Inferior parietal cortex (tissue), 1 donor: ENCODE results near the gene NPW.

Experiments
- DNase-seq: peaks from one replicate; pipeline ENCODE4 v3.0.0-alpha.2; 2016; ENCODE audit errors: extremely low spot score

Gene NPW

DNA sequence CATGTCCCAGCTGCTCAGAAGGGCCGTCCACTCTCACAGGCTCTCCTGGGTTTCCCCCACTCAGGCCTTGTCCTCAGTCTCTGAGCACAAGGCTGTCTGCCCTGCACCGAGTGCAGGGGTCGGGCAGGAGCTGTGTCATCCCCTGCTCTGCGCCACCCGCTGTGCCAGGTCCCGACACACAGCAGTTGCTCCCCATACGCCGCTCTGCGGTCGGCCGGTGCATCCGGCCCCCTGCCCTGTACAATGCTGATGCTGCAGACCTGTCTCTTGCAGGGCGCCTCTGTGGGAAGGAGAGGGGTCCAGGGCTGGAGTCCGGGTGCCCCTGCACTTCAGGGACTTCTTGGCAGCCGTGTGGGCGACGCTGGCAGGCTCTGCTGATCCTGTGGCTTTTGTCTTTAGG, 34.3 kb downstream of the NPW start:
- DNase-seq, result no peak

DNA sequence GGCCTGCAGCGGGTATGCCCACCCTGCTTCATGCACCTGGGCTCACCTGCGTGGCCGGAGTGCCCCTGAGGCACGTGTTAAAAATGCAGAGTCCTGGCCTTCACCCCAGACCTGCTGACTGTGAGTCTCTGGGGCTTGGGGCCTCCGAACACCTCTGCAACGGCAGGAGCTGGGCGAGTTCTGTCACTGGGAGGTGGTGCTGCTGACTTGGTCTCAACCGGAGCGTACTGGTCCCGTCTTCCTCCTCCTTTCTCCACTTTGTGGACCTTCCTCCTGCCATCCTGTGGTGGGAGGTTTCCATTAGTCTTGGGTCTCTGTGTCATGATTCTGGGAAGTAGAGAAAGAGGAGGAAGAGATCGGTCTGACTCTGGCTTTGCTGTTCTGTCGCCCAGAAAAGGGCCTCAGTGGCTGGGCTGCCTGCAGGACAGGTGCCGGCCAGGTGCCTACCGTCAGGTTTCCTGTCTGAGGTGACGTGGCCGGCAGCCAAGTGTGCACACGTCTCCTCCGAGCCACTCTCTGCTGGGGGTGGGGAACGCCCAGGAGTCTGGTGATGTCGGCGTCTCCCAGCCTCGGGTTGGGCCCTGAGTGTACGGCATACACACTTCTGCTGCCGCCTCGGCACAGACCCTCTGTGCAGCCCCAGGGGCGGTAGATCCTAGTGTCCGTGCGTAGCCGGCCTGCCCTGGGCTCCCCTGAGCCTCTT, 35.1 kb downstream of the NPW start:
- no peak for DNase-seq

DNA sequence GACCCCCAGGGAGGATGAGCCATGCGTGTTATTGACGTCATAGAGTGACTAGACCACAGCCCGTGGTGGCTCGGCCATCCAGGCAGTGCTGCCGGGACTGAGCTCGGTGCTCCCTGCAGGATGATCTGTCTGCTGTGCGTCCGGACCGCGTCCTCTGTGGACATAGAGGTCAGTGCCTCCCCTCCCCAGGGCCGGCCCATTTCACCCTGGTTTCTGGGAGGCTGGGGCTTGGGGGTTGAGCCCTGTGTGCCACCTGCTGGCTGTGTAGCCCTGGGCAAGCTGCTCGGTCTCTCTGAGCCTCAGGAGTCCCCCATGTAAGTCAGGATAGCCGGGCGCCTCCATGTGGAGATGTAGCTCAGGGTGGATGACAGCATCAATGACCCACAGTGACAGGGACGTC, 36.5 kb downstream of the NPW start:
- no peak for DNase-seq

DNA sequence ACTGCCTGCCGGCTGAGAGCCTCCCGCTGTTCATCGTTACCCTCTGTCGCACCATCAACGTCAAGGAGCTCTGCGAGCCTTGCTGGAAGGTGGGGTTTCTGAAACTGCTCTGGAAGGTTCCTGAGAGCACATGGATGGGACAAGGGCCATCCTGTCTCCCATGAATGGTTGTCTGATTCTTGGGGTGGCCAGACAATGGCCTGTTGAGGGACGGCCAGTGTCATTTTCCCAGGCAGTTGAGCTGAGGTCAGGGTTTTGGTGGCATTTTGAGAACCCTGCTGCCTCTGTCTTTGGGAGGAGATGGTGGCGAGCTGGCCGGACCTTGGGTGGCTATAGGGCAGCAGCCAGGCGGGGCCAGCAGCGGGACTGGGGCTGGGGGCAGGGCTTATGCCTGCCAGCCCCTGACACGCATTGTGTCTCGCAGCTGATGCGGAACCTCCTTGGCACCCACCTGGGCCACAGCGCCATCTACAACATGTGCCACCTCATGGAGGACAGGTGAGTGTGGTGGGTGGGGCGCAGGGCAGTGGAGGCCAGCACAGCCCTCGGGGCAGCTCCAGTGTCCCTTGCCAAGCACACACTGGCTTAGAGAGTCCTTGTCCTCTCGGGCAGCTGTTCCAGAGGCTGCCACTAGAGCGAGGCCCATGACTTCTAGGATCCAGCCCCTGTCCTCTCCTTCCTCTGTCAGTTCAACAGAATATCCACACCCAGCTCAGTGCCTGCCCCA, 37.3 kb downstream of the NPW start:
- no peak for DNase-seq

DNA sequence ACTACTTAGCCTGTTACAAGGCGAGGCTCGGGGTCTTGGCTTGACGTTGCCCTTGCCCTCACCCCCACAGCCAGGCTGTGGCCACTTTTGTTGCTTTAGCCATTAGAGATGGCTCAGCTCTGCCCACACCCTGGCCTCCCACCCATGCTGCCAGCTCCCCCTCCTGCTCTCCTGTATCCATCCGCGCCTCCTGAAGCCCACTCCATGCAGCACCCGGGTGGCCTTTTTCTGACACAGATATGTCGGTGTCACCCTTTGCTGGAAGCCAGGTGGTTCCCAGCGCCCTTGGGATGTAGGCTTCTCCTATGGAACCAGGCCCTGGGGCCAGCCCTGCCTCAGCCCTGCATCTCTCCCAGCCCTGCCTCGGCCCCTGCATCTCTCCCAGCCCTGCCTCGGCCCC, 37.9 kb downstream of the NPW start:
- DNase-seq, result no peak

DNA sequence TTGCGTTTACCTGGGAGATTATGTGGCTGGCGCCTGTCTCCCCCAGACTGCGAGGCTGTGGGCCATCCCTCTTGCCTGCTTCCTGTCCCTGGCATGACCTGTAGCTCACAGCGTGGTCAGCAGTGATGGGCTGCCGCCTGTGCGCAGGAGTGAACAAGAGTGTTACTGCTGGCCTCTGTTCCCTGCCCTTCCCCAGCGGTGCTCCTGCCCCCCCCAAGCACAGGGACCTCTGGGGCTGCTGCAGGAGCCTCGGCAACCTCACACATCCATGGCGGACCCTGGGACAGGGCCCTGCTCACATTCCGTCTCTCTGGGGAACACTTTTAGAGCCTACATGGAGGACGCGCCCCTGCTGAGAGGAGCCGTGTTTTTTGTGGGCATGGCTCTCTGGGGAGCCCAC, 38.8 kb downstream of the NPW start:
- no peak for DNase-seq

DNA sequence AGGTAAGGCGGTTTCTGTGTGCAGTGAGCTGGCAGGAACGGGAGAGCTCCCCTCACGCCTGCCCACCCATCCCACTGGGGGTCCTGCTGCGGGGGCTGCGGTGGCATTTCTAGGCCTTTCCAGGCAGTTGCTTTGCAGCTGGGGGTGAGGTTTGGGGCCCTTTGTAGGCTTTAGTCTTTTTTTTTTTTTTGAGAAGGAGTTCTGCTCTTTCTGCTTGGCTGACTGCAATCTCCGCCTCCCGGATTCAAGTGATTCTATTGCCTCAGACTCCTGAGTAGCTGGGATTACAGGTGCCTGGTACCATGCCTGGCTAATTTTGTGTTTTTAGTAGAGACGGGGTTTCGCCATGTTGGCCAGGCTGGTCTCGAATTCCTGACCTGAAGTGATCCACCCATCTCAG, 39.3 kb downstream of the NPW start:
- DNase-seq, result no peak

DNA sequence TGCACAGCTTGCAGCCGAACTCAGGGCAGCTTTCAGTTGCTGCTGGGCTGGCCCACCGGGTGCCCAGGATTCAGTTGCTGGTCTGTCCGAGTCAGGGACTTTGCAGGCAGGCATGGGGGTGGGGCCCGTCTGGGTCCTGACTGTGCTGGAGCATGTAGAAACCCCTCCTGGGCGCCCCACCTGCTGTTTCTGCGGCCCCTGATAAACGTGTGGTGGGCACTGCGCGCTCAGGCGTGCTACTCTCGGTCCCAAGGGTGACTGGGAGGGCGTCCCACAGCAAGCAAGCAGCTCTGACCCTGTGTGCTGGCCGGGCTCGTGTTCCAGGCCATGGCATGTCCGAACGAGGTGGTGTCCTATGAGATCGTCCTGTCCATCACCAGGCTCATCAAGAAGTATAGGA, 40.8 kb downstream of the NPW start:
- DNase-seq, result no peak

DNA sequence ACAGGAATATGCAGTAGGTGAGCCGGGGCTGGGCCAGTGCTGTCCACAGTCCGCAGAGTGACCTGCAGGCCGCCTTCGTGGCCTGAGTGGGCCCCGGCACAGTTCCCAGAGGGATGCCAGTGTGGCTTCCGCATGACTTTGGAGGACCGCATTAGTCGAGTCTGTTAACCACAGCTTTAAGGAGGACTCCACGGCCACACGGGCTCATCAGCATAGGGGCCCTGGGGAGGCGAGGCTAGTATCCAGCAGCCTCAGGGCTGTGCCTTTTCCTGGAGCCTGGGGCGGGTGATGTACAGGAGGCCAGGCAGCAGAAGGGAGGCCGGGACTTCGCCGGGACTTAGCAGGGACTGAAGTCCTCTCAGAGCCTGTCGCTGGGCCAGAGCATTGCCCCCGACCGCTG, 41.4 kb downstream of the NPW start:
- DNase-seq, result no peak

DNA sequence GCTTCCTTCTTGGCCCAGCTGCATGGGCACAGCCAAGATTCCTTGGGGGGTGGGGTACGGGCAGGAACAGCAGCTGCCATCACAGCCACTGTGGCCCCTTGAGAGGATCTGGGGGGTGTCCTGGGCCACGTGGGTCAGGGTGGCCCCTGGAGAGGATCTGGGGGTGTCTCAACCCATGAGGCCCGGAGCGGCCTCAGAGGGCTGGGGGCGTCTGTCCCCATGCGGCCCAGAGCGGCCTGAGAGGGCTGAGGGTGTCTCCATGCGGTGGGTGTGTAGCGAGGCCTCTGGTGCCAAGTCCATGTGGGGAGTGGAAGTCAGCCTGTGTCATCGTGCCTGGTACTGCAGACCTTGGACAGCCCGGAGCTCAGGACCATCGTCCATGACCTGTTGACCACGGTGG, 41.9 kb downstream of the NPW start:
- no peak for DNase-seq

DNA sequence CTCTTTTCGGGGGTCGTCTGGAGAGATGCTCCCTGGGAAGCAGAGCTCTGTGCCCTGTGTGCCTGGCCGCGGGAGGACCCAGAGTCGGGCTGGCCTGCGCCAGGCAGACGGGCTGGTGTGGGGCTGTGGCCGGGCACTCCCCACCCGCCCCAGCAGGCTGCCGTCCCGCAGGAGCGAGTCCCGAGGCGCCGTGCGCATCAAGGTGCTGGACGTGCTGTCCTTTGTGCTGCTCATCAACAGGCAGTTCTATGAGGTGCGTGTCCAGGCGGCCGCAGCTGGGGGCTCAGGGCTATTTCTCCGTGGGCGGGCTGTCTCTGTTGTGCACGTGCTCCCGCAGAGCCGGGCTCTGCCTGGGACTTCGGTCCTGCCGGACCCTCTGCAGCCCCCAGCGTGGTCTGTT, 43.2 kb downstream of the NPW start:
- no peak for DNase-seq

DNA sequence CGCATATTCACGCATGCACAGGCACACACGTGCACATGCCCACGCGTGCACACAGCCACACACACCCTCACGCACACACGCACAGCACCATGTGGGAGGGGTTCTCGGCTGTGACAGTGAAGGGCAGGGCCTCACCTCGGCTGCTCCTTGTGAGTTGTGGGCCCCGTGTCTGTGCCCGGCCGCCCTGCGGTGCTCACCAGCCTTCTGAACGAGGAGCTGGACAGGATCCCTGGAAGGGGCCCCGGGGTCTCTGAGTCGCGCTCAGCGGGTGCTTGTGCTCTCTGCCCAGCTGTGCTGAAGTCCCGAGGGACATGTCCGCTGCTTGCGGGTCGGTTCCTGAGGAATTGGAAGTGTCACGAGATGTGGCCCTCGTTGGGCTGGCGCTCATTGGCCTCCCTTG, 44.3 kb downstream of the NPW start:
- DNase-seq, result no peak

DNA sequence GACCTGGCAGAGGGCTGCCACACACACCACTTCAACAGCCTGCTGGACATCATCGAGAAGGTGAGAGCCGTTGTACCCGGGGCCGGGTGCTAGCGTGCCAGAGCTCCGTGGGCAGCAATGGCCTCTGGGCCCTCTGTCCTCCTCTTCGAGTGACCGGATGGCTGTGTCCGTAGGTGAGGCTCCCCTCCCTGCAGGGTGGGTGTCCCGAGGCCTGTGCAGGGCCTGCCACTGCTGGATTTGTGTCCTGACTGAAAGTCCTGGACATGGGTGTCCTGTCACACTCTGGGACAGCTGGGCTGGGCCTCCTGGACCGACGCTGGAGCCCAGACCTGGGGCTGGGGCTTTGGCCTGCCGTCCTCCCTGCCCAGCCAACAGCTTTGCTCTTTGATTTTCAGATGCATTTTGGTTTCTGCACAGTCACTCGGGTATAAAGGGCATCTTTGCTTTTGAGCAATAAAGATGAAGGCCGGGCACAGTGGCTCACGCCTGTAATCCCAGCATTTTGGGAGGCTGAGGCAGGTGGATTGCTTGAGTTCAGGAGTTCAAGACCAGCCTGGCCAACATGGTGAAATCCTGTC, 44.9 kb downstream of the NPW start:
- no peak for DNase-seq

DNA sequence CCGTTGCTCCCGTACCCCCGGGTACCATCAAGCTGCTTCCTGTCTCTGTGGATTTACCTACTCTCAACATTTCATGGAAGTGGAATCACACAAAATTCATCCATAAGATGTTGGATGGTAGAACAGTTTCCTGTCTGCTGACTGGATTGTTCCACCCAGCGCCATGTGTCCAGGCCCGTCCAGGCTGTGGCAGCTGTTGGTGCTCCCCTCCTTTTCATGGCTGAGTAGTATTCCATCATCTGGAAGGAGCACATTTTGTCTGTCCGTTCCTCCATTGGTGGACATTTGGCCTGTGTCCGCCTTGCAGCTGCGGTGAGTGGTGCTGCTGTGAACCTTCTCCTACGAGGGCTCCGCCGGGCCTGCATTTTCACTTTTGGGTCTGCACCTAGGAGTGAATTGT, 46.6 kb downstream of the NPW start:
- no peak for DNase-seq
